Measurements from ENCODE around the gene TJP2. TPM values are rescaled to one million over a fixed set of nuclear protein-coding genes. Genes with fewer than 3 reads are reported as not detected.

Gene TJP2
- total RNA-seq (2014; rRNA removed; shearing (Covaris generic)), result 81.1 and 84.6 TPM in 2 replicates

DNA sequence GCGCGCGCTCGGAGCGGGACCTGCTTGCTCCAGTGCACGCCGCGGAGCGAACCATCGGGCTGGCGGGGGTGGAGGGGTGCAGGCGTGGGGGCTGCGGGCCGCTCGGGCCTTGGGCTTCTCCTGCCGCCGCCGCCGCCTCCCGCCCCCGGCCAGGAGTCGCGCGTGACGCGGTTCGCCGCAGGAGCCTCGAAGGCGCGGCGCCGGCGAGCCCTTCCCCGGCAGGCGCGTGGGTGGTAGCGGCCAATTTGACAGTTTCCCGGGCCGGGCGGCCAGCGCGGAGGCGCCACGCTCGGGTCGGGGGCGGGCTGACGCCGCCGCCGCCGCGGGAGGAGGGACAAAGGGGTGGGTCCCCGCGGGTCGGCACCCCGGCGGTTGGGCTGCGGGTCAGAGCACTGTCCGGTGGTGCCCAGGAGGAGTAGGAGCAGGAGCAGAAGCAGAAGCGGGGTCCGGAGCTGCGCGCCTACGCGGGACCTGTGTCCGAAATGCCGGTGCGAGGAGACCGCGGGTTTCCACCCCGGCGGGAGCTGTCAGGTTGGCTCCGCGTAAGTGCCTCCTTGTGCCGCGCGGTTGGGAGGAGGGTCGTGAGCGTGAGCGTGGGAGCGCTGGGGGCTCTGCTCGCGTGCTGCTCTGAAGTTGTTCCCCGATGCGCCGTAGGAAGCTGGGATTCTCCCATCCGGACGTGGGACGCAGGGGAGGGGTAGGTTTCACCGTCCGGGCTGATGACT is at the start of gene TJP2:
TSS of gene TJP2 (plus strand) at position 387 of the 725 bp plus-strand sequence. CDS start at position 483, 96 bp downstream.
- DNase-seq (ENCODE audit: low spot score), result no peak

DNA sequence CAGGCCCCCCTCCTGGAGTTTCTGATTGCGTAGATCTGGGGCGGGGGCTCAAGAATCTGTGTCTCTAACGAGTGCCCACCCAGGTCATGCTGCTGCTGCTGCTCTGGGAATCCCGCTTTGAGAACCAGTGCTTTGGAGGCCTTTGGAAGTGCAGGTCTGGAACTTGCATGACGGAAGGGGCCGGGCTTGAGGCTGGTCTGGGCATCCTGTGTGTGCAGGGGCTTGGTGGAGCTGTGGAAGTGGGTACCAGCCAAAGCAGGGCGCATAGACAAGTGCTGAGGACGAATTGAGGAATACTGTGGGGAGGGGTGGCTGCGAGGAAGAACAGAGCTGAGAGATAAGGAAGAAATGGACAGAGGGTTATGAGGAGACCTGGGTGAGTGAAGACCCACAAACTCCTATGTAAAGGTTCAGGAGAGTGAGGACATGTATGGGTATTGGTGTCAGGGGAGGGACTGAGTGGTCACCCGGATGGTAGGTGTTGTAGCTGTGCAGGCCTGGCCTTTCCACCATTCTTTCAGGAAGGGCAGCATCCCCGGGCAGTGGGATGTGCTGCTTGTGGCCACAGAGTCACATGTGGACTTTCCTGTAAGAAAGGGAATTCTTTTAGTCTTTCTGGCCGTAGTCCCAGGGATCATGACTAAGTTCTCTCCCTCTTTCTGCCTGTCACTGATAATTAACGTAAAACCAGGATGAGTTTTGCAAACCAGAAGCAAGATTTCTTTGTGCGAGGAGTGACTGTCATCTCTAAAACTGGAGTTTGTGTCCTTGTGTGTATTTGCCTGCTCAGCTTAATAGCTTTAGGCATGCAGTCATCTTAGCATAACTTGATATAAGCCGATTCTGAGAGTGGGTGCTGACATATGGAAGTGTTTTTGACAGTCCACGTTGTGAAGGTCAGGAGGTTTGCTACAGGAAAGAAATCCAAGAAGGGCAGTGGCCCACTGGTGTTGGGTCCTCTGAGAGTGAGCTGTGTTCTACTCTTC is 43.3 kb upstream of the TJP2 start:
- peak; percentile 90 for DNase-seq (ENCODE audit: low spot score)

- DNase-seq (ENCODE audit: low spot score), result peak; percentile 93
These were observed 42.4 kb upstream of the TJP2 start for GRCh38 chr9:69131682-69132081.

- DNase-seq (ENCODE audit: low spot score), result no peak
These were observed 41.7 kb upstream of the TJP2 start for GRCh38 chr9:69132361-69132760.

- DNase-seq (ENCODE audit: low spot score), result no peak
These were observed 39.7 kb upstream of the TJP2 start for GRCh38 chr9:69134412-69134811.

DNA sequence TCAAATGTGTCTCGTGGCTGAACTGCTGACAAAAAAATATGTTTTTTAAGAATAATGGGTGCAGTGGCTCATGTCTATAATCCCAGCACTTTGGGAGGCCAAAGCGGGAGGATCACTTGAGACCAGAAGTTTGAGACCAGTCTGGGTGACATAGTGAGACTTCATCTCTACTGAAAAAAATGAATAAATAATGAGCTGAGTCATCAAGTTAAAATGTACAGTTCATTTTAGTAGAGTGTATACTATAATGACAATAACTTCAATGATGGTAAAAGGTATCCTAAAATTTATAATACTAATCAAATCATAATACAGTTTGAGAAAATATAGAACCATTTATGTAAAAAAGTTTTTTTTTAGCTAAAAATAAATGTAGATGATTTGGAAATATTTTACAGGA is 37.9 kb upstream of the TJP2 start:
- DNase-seq (ENCODE audit: low spot score), result no peak

GRCh38 chr9:69136779-69137178 is 37.3 kb upstream of the TJP2 start:
- no peak for DNase-seq (ENCODE audit: low spot score)

DNA sequence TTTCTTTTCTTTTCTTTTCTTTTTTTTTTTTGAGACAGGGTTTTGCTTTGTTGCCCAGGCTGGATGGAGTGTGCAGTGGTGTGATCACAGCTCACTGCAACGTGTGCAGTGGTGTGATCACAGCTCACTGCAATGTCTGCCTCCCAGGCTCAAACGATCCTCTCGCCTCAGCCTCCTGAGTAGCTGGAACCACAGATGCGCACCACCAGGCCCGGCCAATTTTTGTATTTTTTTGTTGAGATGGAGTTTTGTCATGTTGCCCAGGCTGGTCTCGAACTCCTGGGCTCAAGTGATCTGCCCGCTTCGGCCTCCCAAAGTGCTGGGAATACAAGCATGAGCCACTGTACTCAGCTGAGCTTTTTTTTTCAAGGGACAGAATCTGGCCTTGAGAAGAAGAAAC is 36.8 kb upstream of the TJP2 start:
- no peak for DNase-seq (ENCODE audit: low spot score)

DNA sequence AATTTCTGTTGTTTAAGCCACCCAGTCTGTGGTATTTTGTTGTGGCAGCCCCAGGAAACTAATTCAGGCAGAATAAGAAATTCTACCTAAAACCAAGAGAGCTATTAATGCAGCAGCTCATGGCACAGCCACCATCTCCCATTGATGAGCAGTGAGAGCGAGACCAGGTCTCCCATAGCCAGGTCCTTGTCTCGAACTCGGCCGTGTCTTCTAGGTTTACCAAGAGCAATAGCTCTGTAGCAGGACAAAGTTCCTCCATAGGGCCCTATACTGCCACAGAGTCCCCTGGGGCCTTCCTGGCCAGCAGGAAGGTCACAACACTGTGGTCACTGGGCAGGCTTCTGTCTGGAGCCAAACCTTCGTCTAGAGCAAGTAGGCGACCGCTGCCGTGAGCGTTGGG is 34.5 kb upstream of the TJP2 start:
- no peak for DNase-seq (ENCODE audit: low spot score)

DNA sequence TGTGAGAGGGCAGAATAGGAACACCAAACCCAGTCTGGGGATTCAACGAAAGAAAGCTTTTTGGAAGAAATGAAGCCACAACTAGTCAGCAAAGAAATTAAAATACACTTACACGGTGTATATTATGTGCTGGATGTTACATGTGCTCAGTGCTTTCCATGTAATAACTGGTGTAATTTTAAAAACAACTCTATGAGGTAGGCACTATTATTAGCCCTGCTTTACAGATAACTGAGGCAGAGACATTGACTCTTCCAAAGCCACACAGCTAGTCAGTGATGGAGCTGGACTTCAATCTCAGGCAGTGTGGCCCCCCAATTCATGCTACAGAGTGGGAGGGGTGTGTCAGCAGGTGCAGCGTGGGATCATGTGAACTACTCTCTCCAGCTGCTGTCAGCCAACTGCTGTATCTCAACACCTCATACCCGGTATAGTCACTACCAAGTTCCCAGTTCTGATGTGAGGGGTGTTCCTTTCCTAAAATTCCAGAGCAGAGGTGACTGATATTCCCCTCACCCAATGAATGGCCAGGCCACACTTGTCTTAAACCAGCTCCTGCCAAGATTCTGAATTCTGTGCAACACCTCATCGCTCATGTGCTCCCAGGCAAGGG is 33.8 kb upstream of the TJP2 start:
- no peak for DNase-seq (ENCODE audit: low spot score)

DNA sequence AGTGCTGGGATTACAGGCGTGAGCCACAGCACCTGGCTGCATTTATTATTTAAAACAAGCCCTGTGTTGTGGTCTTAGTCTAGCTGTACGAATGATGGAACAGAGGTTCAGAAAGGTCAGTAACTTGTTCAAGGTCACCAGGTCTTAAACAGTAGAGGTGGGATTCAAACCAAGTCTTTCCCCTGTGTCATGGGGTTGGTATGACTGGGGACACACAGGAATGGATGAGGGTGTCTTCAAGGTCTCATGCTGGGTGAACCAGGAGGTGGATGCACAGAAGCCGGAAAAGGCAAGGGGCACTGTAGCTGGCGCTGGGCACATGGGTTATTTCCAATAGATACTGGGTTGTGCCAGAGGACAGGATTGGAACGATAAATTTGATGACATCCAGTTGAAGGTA is 32.2 kb upstream of the TJP2 start:
- no peak for DNase-seq (ENCODE audit: low spot score)

- DNase-seq (ENCODE audit: low spot score), result no peak
These were observed 30.8 kb upstream of the TJP2 start for GRCh38 chr9:69143291-69143690.

DNA sequence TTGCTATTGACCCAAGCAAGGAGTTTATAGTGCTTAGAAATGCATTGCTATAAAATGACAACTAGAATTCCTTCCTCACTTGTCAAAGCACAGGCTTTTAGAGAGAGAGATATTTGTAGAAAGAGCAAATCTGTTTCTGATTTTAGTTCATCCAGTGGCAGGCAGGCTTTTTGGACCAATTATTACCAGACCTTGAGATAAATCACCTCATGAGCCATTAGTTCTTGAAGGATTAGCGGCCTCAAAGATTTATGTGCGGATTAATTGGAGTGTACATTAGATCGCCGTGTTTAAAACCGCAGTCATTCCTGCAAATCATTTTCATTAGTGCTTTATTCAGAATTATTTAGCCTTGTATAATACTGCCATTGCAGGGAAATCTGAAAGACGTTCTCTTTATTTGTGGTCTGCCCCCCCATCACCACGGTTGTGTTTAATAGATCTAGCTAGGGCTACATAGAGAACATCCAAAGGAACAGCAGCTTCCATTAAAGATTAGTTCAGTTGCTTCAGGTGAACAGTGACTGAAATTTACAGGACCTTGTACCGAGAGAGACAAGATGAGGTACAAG is 28.8 kb upstream of the TJP2 start:
- DNase-seq (ENCODE audit: low spot score), result no peak

- no peak for DNase-seq (ENCODE audit: low spot score)
These were observed 26.8 kb upstream of the TJP2 start for GRCh38 chr9:69147041-69147834.

DNA sequence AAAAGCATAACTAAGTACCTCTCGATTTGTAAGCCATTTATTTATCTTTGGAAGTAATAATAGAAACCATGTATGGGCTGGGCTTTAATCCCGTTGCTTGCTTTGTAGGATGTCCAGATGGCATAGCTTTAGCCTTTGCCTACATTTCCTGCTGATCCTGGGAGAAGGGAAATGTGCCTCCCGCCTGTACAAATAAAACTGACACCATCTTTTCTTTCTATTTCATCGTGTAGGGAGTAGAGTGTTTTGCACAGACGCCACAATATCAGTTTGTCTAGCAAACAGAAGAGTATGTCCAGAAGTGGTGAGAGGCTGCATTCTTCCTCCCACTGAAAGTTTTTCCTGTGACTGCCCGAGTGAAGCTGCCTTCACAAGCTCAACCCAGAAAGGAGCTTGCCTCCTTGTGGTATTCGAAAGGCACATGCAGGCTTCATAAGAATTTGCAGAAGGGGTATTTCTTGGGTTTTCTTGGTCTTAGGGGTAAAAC is 24.7 kb upstream of the TJP2 start:
- no peak for DNase-seq (ENCODE audit: low spot score)

DNA sequence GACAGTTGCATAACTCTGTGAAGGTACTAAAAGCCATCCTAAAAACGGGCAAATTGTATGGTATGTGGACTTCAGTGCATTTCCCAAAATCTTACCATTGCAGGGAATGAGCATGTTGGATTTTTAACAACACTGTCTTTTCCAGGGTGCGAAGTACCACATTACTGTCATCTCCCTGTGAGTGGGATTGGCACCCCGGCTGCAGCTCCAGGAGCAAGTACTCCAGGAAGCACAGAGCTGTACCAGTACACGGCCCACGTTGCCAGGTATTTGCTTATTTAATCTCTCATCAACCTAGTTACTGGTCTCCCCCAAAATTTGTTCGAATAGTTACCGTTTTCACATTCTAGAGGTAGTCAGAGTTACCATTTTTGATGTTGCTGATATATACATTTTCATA is 22.6 kb upstream of the TJP2 start:
- DNase-seq (ENCODE audit: low spot score), result no peak

GRCh38 chr9:69153707-69154521 is 20.2 kb upstream of the TJP2 start:
- no peak for DNase-seq (ENCODE audit: low spot score)

GRCh38 chr9:69155341-69156030 is 18.6 kb upstream of the TJP2 start:
- DNase-seq (ENCODE audit: low spot score), result no peak

GRCh38 chr9:69157751-69158466 is 16.2 kb upstream of the TJP2 start:
- peak; percentile 75 for DNase-seq (ENCODE audit: low spot score)
